HG02642 (cell line): ENCODE results near the gene TFF1.

ENCODE experiments used
- ATAC-seq: cut with Tn5 transposase; IDR thresholded peaks from one replicate; pipeline ENCODE4 v1.9.1; 2021; ENCODE audit warnings: mild to moderate bottlenecking; ENCODE audit not compliant: unreplicated experiment, poor library complexity

The TFF1 gene

GRCh38 chr21:42367367-42368165 is 1.2 kb upstream of the TFF1 start:
- ATAC-seq: no peak

GRCh38 chr21:42365770-42366169 is 565 bp downstream of the TFF1 start:
- ATAC-seq: no peak

- ATAC-seq: no peak
Observed at GRCh38 chr21:42364304-42364865, 1.9 kb downstream of the TFF1 start.

GRCh38 chr21:42363312-42363711 is 3.0 kb downstream of the TFF1 start:
- ATAC-seq: no peak

- no peak for ATAC-seq
Observed at GRCh38 chr21:42362700-42363099, 3.6 kb downstream of the TFF1 start.

GRCh38 chr21:42362198-42362597 is 4.1 kb downstream of the TFF1 start:
- no peak for ATAC-seq

- ATAC-seq: no peak
Observed at GRCh38 chr21:42361286-42361685, 5.0 kb downstream of the TFF1 start.

GRCh38 chr21:42360317-42360716 is 6.0 kb downstream of the TFF1 start:
- ATAC-seq: no peak

GRCh38 chr21:42358937-42359336 is 7.4 kb downstream of the TFF1 start:
- no peak for ATAC-seq

GRCh38 chr21:42358261-42358660 is 8.1 kb downstream of the TFF1 start:
- ATAC-seq: no peak

- no peak for ATAC-seq
Observed at GRCh38 chr21:42357307-42357706, 9.0 kb downstream of the TFF1 start.

GRCh38 chr21:42356650-42357049 is 9.7 kb downstream of the TFF1 start:
- no peak for ATAC-seq

- no peak for ATAC-seq
Observed at GRCh38 chr21:42356046-42356445, 10.3 kb downstream of the TFF1 start.

- no peak for ATAC-seq
Observed at GRCh38 chr21:42353623-42354022, 12.7 kb downstream of the TFF1 start.

GRCh38 chr21:42352441-42353095 is 13.8 kb downstream of the TFF1 start:
- no peak for ATAC-seq

GRCh38 chr21:42351626-42352440 is 14.5 kb downstream of the TFF1 start:
- no peak for ATAC-seq

- ATAC-seq: no peak
Observed at GRCh38 chr21:42350927-42351426, 15.4 kb downstream of the TFF1 start, which contains the start of gene TFF2. TSS of gene TFF2 (minus strand) at chr21:42350994. CDS start at chr21:42350957, 37 bp downstream.

GRCh38 chr21:42350318-42350910 is 15.9 kb downstream of the TFF1 start:
- ATAC-seq: no peak

- ATAC-seq: no peak
Observed at GRCh38 chr21:42349420-42350317, 16.7 kb downstream of the TFF1 start.
